GM18909 (cell line): ENCODE measurements around the gene MED9.
"Not testable (repeated sequence)": the region's sequence is repeated elsewhere in the genome, so short reads cannot be mapped to it uniquely, and the experiment has no call there.

ENCODE experiments used
- ATAC-seq: cut with Tn5 transposase; IDR thresholded peaks from one replicate; pipeline ENCODE4 v1.9.1; 2021; ENCODE audit warnings: mild to moderate bottlenecking; ENCODE audit not compliant: unreplicated experiment, poor library complexity

MED9 gene

GRCh38 chr17:17485420-17485819 is 8.6 kb downstream of the MED9 start:
- no peak for ATAC-seq

- not testable (repeated sequence) for ATAC-seq
These were observed 9.6 kb downstream of the MED9 start for GRCh38 chr17:17486416-17486815.

GRCh38 chr17:17487998-17488397 is 11.2 kb downstream of the MED9 start:
- no peak for ATAC-seq

GRCh38 chr17:17491031-17491471 is 14.3 kb downstream of the MED9 start:
- no peak for ATAC-seq

GRCh38 chr17:17491546-17491988 is 14.8 kb downstream of the MED9 start:
- no peak for ATAC-seq

GRCh38 chr17:17492085-17492484 is 15.3 kb downstream of the MED9 start:
- ATAC-seq: no peak

GRCh38 chr17:17492571-17492970 is 15.8 kb downstream of the MED9 start:
- ATAC-seq: no peak

- no peak for ATAC-seq
These were observed 16.6 kb downstream of the MED9 start for GRCh38 chr17:17493249-17493985.

GRCh38 chr17:17493986-17494466 is 17.2 kb downstream of the MED9 start:
- no peak for ATAC-seq

- ATAC-seq: no peak
These were observed 17.7 kb downstream of the MED9 start for GRCh38 chr17:17494499-17494869.

GRCh38 chr17:17494870-17495535 is 18.2 kb downstream of the MED9 start:
- no peak for ATAC-seq

- ATAC-seq: peak; percentile 13
These were observed 18.9 kb downstream of the MED9 start for GRCh38 chr17:17495536-17496188.

- ATAC-seq: peak; percentile 77
These were observed 19.6 kb downstream of the MED9 start, which contains the start of gene RASD1 for GRCh38 chr17:17496189-17497064. Gene RASD1, minus strand, starts transcription at chr17:17496395. Its CDS starts 214 bp downstream, at chr17:17496181.

- ATAC-seq: peak; percentile 13
These were observed 20.5 kb downstream of the MED9 start for GRCh38 chr17:17497065-17497844.

GRCh38 chr17:17497845-17498520 is 21.2 kb downstream of the MED9 start:
- ATAC-seq: no peak

GRCh38 chr17:17498606-17499301 is 22.0 kb downstream of the MED9 start:
- no peak for ATAC-seq

GRCh38 chr17:17499402-17500145 is 22.8 kb downstream of the MED9 start:
- ATAC-seq: no peak
